ENCODE measurements around the gene PLA2G15. TPM values are rescaled to one million over a fixed set of nuclear protein-coding genes. Genes with fewer than 3 reads are reported as not detected.

PLA2G15 gene
- total and polyA plus RNA-seq, 2 of the 13 experiments (the other 11 are each of a cell fraction or from before 2014, with no cell fraction given): 14.4 to 23.7 TPM

DNA sequence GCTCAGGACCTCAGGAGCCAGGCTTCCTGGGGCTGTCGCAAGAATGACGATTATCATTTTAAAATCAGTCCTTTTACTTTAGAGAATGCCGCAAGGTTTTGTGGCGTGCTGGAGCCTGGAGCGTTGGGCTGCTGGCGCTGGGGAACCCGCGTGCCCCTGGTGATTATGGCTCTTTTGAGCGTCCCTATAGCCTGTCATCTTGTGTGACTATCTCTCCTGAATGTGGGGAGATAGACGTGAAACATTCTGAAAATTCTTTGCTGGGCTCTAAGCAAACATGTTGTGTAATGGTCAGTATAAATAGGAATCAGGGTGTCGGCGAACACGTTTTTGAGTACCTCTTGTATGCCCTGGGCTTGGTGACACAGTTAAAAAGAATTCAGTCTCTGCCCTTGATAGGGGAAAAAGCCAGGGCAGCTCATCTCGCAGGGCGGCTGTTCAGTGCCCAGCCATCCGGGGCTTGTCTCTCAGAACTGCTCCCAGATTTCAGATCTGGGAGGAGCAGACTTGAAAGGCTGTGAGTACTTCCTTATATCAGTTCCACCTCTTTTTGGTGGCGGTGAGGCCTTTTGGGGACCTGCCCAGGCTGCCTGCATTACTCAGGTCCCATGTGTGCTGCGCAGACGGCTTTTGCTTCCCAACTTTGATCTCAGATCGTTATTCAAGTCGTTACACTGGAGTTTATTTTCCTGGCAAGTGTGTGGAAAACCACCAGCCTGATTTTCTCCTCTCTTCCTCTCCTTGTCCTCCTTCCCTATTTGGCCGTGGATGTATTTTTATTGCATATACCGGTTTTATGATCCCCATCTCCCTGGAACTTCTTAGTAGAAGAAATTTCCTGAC lies 20.1 kb downstream of the PLA2G15 start (continued):
- TF ChIP-seq, protein P1, sequence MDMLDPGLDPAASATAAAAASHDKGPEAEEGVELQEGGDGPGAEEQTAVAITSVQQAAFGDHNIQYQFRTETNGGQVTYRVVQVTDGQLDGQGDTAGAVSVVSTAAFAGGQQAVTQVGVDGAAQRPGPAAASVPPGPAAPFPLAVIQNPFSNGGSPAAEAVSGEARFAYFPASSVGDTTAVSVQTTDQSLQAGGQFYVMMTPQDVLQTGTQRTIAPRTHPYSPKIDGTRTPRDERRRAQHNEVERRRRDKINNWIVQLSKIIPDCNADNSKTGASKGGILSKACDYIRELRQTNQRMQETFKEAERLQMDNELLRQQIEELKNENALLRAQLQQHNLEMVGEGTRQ (IDR thresholded peaks at IDR 0.05; ENCODE audit: low read depth, low read length): no peak
- TF ChIP-seq, protein P1 (CRISPR knock-in tag; IDR thresholded peaks at IDR 0.05; ENCODE audit: borderline replicate concordance): no peak; the same call in 1 of the 2 replicates
- TF ChIP-seq EHMT2 (IDR thresholded peaks at IDR 0.05; ENCODE audit: borderline replicate concordance, low read depth, low read length) (no peak), ZNF296 (CRISPR knock-in tag; conservative IDR thresholded peaks at IDR 0.05) (no peak), GATA4 (IDR thresholded peaks at IDR 0.05; ENCODE audit: borderline replicate concordance, low read depth) (peak; percentile 56; the same call in 1 of the 2 replicates), THYN1 (CRISPR knock-in tag; IDR thresholded peaks at IDR 0.05; ENCODE audit: borderline replicate concordance, low read depth) (no peak), ZNF724P (CRISPR knock-in tag; IDR thresholded peaks at IDR 0.05; ENCODE audit: borderline replicate concordance) (0 out of 2 replicates have a peak, but pooled peaks have one; percentile 48), ZNF749 (CRISPR knock-in tag; IDR thresholded peaks at IDR 0.05; ENCODE audit: borderline replicate concordance) (peak; percentile 53), FOXO1 (CRISPR knock-in tag; IDR thresholded peaks at IDR 0.05) (peak; percentile 87; the same call in 1 of the 2 replicates), ZNF282 (IDR thresholded peaks at IDR 0.05; ENCODE audit: partially characterized antibody) (no peak), ZNF883 (CRISPR knock-in tag; IDR thresholded peaks at IDR 0.05; ENCODE audit: not compliant biosample characterization) (no peak)
- TF ChIP-seq, protein P2, sequence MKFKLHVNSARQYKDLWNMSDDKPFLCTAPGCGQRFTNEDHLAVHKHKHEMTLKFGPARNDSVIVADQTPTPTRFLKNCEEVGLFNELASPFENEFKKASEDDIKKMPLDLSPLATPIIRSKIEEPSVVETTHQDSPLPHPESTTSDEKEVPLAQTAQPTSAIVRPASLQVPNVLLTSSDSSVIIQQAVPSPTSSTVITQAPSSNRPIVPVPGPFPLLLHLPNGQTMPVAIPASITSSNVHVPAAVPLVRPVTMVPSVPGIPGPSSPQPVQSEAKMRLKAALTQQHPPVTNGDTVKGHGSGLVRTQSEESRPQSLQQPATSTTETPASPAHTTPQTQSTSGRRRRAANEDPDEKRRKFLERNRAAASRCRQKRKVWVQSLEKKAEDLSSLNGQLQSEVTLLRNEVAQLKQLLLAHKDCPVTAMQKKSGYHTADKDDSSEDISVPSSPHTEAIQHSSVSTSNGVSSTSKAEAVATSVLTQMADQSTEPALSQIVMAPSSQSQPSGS (CRISPR knock-in tag; IDR thresholded peaks at IDR 0.05): peak; percentile 91
- TF ChIP-seq, protein P3, sequence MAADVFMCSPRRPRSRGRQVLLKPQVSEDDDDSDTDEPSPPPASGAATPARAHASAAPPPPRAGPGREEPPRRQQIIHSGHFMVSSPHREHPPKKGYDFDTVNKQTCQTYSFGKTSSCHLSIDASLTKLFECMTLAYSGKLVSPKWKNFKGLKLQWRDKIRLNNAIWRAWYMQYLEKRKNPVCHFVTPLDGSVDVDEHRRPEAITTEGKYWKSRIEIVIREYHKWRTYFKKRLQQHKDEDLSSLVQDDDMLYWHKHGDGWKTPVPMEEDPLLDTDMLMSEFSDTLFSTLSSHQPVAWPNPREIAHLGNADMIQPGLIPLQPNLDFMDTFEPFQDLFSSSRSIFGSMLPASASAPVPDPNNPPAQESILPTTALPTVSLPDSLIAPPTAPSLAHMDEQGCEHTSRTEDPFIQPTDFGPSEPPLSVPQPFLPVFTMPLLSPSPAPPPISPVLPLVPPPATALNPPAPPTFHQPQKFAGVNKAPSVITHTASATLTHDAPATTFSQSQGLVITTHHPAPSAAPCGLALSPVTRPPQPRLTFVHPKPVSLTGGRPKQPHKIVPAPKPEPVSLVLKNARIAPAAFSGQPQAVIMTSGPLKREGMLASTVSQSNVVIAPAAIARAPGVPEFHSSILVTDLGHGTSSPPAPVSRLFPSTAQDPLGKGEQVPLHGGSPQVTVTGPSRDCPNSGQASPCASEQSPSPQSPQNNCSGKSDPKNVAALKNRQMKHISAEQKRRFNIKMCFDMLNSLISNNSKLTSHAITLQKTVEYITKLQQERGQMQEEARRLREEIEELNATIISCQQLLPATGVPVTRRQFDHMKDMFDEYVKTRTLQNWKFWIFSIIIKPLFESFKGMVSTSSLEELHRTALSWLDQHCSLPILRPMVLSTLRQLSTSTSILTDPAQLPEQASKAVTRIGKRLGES (CRISPR knock-in tag; IDR thresholded peaks at IDR 0.05; ENCODE audit: borderline replicate concordance): no peak
- TF ChIP-seq, protein P4, sequence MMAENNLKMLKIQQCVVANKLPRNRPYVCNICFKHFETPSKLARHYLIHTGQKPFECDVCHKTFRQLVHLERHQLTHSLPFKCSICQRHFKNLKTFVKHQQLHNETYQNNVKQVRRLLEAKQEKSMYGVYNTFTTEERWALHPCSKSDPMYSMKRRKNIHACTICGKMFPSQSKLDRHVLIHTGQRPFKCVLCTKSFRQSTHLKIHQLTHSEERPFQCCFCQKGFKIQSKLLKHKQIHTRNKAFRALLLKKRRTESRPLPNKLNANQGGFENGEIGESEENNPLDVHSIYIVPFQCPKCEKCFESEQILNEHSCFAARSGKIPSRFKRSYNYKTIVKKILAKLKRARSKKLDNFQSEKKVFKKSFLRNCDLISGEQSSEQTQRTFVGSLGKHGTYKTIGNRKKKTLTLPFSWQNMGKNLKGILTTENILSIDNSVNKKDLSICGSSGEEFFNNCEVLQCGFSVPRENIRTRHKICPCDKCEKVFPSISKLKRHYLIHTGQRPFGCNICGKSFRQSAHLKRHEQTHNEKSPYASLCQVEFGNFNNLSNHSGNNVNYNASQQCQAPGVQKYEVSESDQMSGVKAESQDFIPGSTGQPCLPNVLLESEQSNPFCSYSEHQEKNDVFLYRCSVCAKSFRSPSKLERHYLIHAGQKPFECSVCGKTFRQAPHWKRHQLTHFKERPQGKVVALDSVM (CRISPR knock-in tag; IDR thresholded peaks at IDR 0.05): no peak
- TF ChIP-seq, protein P5, sequence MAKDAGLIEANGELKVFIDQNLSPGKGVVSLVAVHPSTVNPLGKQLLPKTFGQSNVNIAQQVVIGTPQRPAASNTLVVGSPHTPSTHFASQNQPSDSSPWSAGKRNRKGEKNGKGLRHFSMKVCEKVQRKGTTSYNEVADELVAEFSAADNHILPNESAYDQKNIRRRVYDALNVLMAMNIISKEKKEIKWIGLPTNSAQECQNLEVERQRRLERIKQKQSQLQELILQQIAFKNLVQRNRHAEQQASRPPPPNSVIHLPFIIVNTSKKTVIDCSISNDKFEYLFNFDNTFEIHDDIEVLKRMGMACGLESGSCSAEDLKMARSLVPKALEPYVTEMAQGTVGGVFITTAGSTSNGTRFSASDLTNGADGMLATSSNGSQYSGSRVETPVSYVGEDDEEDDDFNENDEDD (CRISPR knock-in tag; IDR thresholded peaks at IDR 0.05; ENCODE audit: borderline replicate concordance): no peak
- TF ChIP-seq, protein P6, sequence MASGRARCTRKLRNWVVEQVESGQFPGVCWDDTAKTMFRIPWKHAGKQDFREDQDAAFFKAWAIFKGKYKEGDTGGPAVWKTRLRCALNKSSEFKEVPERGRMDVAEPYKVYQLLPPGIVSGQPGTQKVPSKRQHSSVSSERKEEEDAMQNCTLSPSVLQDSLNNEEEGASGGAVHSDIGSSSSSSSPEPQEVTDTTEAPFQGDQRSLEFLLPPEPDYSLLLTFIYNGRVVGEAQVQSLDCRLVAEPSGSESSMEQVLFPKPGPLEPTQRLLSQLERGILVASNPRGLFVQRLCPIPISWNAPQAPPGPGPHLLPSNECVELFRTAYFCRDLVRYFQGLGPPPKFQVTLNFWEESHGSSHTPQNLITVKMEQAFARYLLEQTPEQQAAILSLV (CRISPR knock-in tag; IDR thresholded peaks at IDR 0.05; ENCODE audit: borderline replicate concordance): no peak; the same call in 1 of the 2 replicates

Measured in HepG2 (cell line).